Ishikawa (cell line): ENCODE measurements around the gene CFAP20DC.

Experiments used
- EGR1 ChIP-seq: IDR thresholded peaks from 2 replicates; pipeline ENCODE4 v1.6.1; 2012
- EP300 ChIP-seq: IDR thresholded peaks from 2 replicates; pipeline ENCODE4 v1.6.1; 2012; ENCODE audit warnings: borderline replicate concordance
- RAD21 ChIP-seq: IDR thresholded peaks from 2 replicates; pipeline ENCODE4 v1.6.1; 2012; ENCODE audit warnings: low read depth
- TAF1 ChIP-seq: IDR thresholded peaks from 2 replicates; pipeline ENCODE4 v1.6.1; 2012; ENCODE audit warnings: low read depth, mild to moderate bottlenecking
- TEAD4 ChIP-seq: IDR thresholded peaks from 2 replicates; pipeline ENCODE4 v1.6.1; 2012
- ZBTB7A ChIP-seq: IDR thresholded peaks from 2 replicates; pipeline ENCODE4 v1.6.1; 2012; ENCODE audit warnings: low read depth
- TF ChIP-seq, protein P1 (sequence below): IDR thresholded peaks from 2 replicates; pipeline ENCODE4 v1.6.1; 2012; ENCODE audit warnings: low read depth, mild to moderate bottlenecking
- TF ChIP-seq, protein P2 (sequence below): IDR thresholded peaks from 2 replicates; pipeline ENCODE4 v1.6.1; 2012

DNA sequence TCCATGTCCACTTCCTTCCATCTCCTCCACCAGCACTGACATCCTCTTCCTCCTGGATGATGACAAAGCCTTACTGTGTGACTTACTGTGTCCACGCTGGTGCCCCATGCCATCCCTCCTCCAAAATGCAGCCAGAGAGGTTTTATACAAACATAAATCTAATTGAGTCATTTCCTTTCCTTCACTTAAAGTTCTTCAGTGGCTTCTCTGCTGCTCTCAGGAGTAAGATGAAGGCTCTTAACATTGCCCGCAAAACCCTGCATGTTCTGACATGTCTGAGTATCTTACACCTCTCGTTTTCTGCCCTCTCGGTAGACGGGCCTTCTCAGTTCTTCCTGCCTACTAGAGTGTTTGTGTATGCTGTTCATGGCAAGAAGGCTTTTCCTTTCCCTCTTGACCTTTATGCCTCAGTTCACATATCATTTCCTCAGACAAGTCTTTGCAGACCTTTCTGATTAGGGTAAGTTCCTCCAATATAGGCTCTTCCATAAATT, 175.5 kb downstream of the CFAP20DC start:
- TF ChIP-seq, protein P1, sequence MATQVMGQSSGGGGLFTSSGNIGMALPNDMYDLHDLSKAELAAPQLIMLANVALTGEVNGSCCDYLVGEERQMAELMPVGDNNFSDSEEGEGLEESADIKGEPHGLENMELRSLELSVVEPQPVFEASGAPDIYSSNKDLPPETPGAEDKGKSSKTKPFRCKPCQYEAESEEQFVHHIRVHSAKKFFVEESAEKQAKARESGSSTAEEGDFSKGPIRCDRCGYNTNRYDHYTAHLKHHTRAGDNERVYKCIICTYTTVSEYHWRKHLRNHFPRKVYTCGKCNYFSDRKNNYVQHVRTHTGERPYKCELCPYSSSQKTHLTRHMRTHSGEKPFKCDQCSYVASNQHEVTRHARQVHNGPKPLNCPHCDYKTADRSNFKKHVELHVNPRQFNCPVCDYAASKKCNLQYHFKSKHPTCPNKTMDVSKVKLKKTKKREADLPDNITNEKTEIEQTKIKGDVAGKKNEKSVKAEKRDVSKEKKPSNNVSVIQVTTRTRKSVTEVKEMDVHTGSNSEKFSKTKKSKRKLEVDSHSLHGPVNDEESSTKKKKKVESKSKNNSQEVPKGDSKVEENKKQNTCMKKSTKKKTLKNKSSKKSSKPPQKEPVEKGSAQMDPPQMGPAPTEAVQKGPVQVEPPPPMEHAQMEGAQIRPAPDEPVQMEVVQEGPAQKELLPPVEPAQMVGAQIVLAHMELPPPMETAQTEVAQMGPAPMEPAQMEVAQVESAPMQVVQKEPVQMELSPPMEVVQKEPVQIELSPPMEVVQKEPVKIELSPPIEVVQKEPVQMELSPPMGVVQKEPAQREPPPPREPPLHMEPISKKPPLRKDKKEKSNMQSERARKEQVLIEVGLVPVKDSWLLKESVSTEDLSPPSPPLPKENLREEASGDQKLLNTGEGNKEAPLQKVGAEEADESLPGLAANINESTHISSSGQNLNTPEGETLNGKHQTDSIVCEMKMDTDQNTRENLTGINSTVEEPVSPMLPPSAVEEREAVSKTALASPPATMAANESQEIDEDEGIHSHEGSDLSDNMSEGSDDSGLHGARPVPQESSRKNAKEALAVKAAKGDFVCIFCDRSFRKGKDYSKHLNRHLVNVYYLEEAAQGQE = no peak
- TF ChIP-seq RAD21 (no peak), TAF1 (no peak), TEAD4 (no peak), EP300 (no peak), ZBTB7A (no peak), EGR1 (no peak)
- TF ChIP-seq, protein P2, sequence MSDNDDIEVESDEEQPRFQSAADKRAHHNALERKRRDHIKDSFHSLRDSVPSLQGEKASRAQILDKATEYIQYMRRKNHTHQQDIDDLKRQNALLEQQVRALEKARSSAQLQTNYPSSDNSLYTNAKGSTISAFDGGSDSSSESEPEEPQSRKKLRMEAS = no peak
